Thyroid gland (tissue), 4 donors: Measurements from ENCODE around the gene TMIGD3.

Experiments used
- POLR2A ChIP-seq, 2 donors: fragments of 450-650 bp; IDR thresholded peaks; one replicate each; pipeline ENCODE4 v1.6.1; 2017; ENCODE audit warnings: antibody characterized with exemption in 2 of 2, mild to moderate bottlenecking in 2 of 2, moderate library complexity in 1 of 2
- TF ChIP-seq, protein P1 (sequence below), 6 experiments: fragments of 200-600 bp in 3 of 6; fragments of 450-650 bp in 3 of 6; sonication (generic) in 3 of 6; IDR thresholded peaks; one replicate each; pipeline ENCODE4 v1.5.1; 2016 to 2019; ENCODE audit warnings: antibody characterized with exemption in 6 of 6, mild to moderate bottlenecking in 2 of 6, inconsistent platforms in 1 of 6, moderate library complexity in 1 of 6

DNA sequence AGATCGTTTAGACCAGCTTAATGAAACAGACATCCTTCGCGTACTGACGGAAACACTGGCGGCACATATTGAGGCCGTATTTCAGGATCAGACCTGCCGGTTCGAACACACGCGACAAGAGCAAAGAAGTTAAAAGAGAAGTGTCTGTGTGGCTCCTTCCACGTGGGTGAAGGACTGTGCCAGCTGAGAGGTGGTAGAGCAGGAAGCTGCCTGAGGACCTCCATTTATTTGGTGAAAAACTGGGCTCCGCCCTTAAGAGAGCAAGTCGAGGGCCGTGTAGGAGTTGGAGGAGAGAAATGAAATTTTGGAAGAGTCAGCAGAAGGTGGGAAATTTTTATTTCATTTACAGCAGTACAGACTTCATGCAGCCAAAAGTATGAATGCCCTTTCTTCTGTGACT is 38.8 kb upstream of the TMIGD3 start:
- no peak for TF ChIP-seq POLR2A (IDR thresholded peaks at IDR 0.05)
- TF ChIP-seq, protein P1, sequence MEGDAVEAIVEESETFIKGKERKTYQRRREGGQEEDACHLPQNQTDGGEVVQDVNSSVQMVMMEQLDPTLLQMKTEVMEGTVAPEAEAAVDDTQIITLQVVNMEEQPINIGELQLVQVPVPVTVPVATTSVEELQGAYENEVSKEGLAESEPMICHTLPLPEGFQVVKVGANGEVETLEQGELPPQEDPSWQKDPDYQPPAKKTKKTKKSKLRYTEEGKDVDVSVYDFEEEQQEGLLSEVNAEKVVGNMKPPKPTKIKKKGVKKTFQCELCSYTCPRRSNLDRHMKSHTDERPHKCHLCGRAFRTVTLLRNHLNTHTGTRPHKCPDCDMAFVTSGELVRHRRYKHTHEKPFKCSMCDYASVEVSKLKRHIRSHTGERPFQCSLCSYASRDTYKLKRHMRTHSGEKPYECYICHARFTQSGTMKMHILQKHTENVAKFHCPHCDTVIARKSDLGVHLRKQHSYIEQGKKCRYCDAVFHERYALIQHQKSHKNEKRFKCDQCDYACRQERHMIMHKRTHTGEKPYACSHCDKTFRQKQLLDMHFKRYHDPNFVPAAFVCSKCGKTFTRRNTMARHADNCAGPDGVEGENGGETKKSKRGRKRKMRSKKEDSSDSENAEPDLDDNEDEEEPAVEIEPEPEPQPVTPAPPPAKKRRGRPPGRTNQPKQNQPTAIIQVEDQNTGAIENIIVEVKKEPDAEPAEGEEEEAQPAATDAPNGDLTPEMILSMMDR (IDR thresholded peaks at IDR 0.05): no peak
